HepG2 (cell line): Measurements from ENCODE around the gene CAMK1D. TPM values are rescaled to one million over a fixed set of nuclear protein-coding genes. Genes with fewer than 3 reads are reported as not detected.

Source experiments
- ATAC-seq: fragments of 200-7000 bp; cut with Tn5 transposase; 3 replicates; pipeline ENCODE4 v1.9.1; 2020; ENCODE audit warnings: mild to moderate bottlenecking, moderate library complexity
- BruUV-seq: library from RNA; stranded (reverse); fragments of 400-500 nt; replicated peaks from 2 replicates; lab custom pipeline; 2021; lab: Mats Ljungman, UMichigan
- CTCF ChIA-PET: fragments of 300-600 bp; formaldehyde crosslinking; extraction: SDS; loops from one replicate; lab custom pipeline; 2021; ENCODE audit warnings: low total read pairs, inconsistent platforms, low intra/inter-chr PET ratio; lab: Yijun Ruan, JAX
- POLR2A ChIA-PET: fragments of 350-600 bp; sonication (Branson Sonifier 250); formaldehyde crosslinking; loops from one replicate; lab custom pipeline; 2020; ENCODE audit warnings: antibody characterized with exemption, inconsistent platforms; lab: Yijun Ruan, JAX
- DNase-seq: peaks from one replicate; pipeline ENCODE4 v3.0.0-alpha.2; 2015; ENCODE audit warnings: low spot score
- FAIRE-seq: peaks from 3 replicates; lab custom pipeline; 2011; peaks lifted over from hg19 to GRCh38; lab: Jason Lieb, UNC
- H2AFZ ChIP-seq: one replicate; pipeline ENCODE4 v1.6.1; 2011; ENCODE audit warnings: low read length, inconsistent platforms
- H3K27ac ChIP-seq: fragments of 300-600 bp; 3 replicates; pipeline ENCODE4 v1.8.0; 2011; ENCODE audit warnings: mixed run types, mild to moderate bottlenecking, mixed read lengths, low read length, inconsistent platforms; ENCODE audit not compliant: insufficient read depth; ENCODE audit errors: extremely low read length
- H3K27me3 ChIP-seq, 2 experiments: fragments of 200-600 bp in 1 of 2; 2 replicates in 1 of 2; 3 replicates in 1 of 2; pipeline versions ENCODE4 v1.6.0 to v1.8.0; 2011; ENCODE audit warnings: low read length in 2 of 2, mild to moderate bottlenecking in 2 of 2, moderate library complexity in 2 of 2, inconsistent platforms in 1 of 2; ENCODE audit not compliant: insufficient read depth in 2 of 2, control insufficient read depth in 1 of 2
- H3K36me3 ChIP-seq, 2 experiments: fragments of 200-600 bp in 1 of 2; replicated peaks in 1 of 2; 2 replicates in 1 of 2; 3 replicates in 1 of 2; pipeline versions ENCODE4 v1.5.1 to v1.8.0; 2011; ENCODE audit warnings: low read length in 2 of 2, inconsistent platforms in 1 of 2; ENCODE audit not compliant: insufficient read depth in 2 of 2, control insufficient read depth in 1 of 2
- H3K4me1 ChIP-seq: 2 replicates; pipeline ENCODE4 v1.5.1; 2012; ENCODE audit warnings: low read length, inconsistent platforms; ENCODE audit not compliant: insufficient read depth
- H3K4me2 ChIP-seq: 2 replicates; pipeline ENCODE4 v1.6.0; 2011; ENCODE audit warnings: low read depth, low read length, inconsistent platforms
- H3K4me3 ChIP-seq, 3 experiments: fragments of 200-600 bp in 1 of 3; sonication (generic), shearing (Covaris generic) in 1 of 3; replicated peaks in 1 of 3; 2 replicates each; pipeline ENCODE4 v1.5.1; 2011 to 2016; ENCODE audit warnings: low read length in 3 of 3, inconsistent platforms in 2 of 3, low read depth in 2 of 3, mild to moderate bottlenecking in 2 of 3, control low read depth in 1 of 3, mixed read lengths in 1 of 3; ENCODE audit not compliant: insufficient read depth in 1 of 3
- H3K79me2 ChIP-seq: one replicate; pipeline ENCODE4 v1.6.1; 2011; ENCODE audit warnings: low read length, inconsistent platforms; ENCODE audit not compliant: insufficient read depth
- H3K9ac ChIP-seq: 2 replicates; pipeline ENCODE4 v1.6.0; 2011; ENCODE audit warnings: mild to moderate bottlenecking, low read depth, low read length, inconsistent platforms; ENCODE audit not compliant: insufficient read depth
- H3K9me3 ChIP-seq: 2 replicates; pipeline ENCODE4 v1.5.1; 2012; ENCODE audit warnings: mild to moderate bottlenecking, low read length
- H4K20me1 ChIP-seq: 2 replicates; pipeline ENCODE4 v1.6.0; 2011; ENCODE audit warnings: inconsistent platforms, mild to moderate bottlenecking, low read length, moderate library complexity; ENCODE audit not compliant: insufficient read depth
- ONECUT2 ChIP-seq: sonication (generic); formaldehyde crosslinking; IDR thresholded peaks from 2 replicates; pipeline ENCODE4 v1.4.0; 2020; ENCODE audit warnings: missing genetic modification reagents
- SNRNP70 ChIP-seq: fragments of 200-400 bp; formaldehyde crosslinking; IDR thresholded peaks from 2 replicates; pipeline ENCODE4 v1.6.1; 2017; ENCODE audit warnings: mild to moderate bottlenecking, low read depth, low read length, moderate library complexity
- ZFY ChIP-seq: sonication (generic); formaldehyde crosslinking; IDR thresholded peaks from 2 replicates; pipeline ENCODE4 v1.4.0; 2020; ENCODE audit warnings: missing genetic modification reagents
- ZNF138 ChIP-seq: sonication (generic); formaldehyde crosslinking; IDR thresholded peaks from 2 replicates; pipeline ENCODE4 v1.5.0; 2020; ENCODE audit warnings: mild to moderate bottlenecking, low read depth, missing genetic modification reagents
- ZNF644 ChIP-seq: IDR thresholded peaks from 2 replicates; pipeline ENCODE4 v1.6.1; 2016; ENCODE audit warnings: low read depth
- ZNF768 ChIP-seq: sonication (generic); formaldehyde crosslinking; IDR thresholded peaks from 2 replicates; pipeline ENCODE4 v1.4.0; 2020; ENCODE audit warnings: missing genetic modification reagents
- WGBS: methylation state at CpG from one replicate; pipeline ENCODE4 v1.1.6; 2017; ENCODE audit warnings: low lambda C conversion rate; 5-methylcytosine and 5-hydroxymethylcytosine counted together
- in situ Hi-C: cut with HindIII; loops from 2 replicates; pipeline ENCODE4 v1.10.0; 2017; ENCODE audit warnings: low pct_unique_long_range_greater_than_20kb; ENCODE audit not compliant: extremely low pct_ligation_motif_present
- intact Hi-C: fragments of 100-400 bp; cut with micrococcal nuclease; formaldehyde crosslinking; loops from one replicate; pipeline ENCODE4 v1.10.0; 2022; ENCODE audit not compliant: unreplicated experiment
- polyA plus RNA-seq, 8 experiments: library from polyadenylated mRNA; depleted of rRNA in 3 of 8; stranded (reverse) in 7 of 8; unstranded in 1 of 8; fragments of >200 nt; fragmentation: Illumina TruSeq in 4 of 8; extraction: Trizol in 4 of 8; gene quantifications; 2 replicates each; pipeline versions ENCODE4 v1.2.1 to v1.2.3, GENCODE V29; 2011 to 2016; ENCODE audit warnings: low read depth in 4 of 8, missing spikeins in 1 of 8, mixed read lengths in 1 of 8; ENCODE audit not compliant: insufficient read depth in 1 of 8
- total RNA-seq, 5 experiments: library from RNA; depleted of rRNA; stranded (reverse); fragments of >200 nt; fragmentation: Illumina TruSeq; extraction: Trizol; gene quantifications; 2 replicates each; pipeline ENCODE4 v1.2.3, GENCODE V29; 2016; ENCODE audit warnings: low read depth in 1 of 5
- TF ChIP-seq, protein P1 (sequence below): sonication (generic); formaldehyde crosslinking; IDR thresholded peaks from 2 replicates; pipeline ENCODE4 v1.5.1; 2020; ENCODE audit warnings: mild to moderate bottlenecking, missing genetic modification reagents, borderline replicate concordance
- TF ChIP-seq, protein P2 (sequence below): sonication (generic); formaldehyde crosslinking; IDR thresholded peaks from 2 replicates; pipeline ENCODE4 v1.4.0; 2020; ENCODE audit warnings: missing genetic modification reagents; ENCODE audit errors: not compliant biosample characterization
- TF ChIP-seq, protein P3 (sequence below): sonication (generic); formaldehyde crosslinking; IDR thresholded peaks from 2 replicates; pipeline ENCODE4 v1.5.1; 2020; ENCODE audit warnings: missing genetic modification reagents, mild to moderate bottlenecking, borderline replicate concordance
- TF ChIP-seq, protein P4 (sequence below): sonication (generic); formaldehyde crosslinking; IDR thresholded peaks from 2 replicates; pipeline ENCODE4 v1.9.0; 2021; ENCODE audit warnings: missing genetic modification reagents, borderline replicate concordance
- TF ChIP-seq, protein P5 (sequence below): sonication (generic); formaldehyde crosslinking; conservative IDR thresholded peaks from 2 replicates; pipeline ENCODE4 v1.4.0; 2020; ENCODE audit warnings: missing genetic modification reagents

Gene CAMK1D
- total and polyA plus RNA-seq, 2 of the 13 experiments (the other 11 are each of a cell fraction or from before 2014, with no cell fraction given), result under 0.01 TPM; not detected in 1

DNA sequence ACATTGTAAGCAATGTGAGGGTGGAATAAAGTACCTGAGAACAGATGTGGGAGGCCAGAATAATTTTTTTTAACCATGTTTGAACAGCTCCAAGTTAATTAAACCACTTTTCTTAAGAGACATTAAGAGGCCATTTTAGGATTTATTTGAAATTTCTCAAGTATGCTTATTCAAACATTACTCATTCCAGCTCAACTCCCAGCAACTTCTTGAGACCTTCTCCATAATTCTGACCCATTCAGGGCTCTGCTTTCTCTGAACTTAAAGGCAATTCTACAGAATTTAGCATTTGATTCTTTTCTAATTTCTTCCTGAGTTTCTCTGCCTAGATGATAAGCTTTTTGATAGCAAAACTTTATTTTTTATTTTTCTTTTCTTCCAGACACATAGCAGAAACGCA is 314.5 kb downstream of the CAMK1D start:
- TF ChIP-seq ONECUT2 (CRISPR knock-in tag), result no peak
- TF ChIP-seq, protein P1, sequence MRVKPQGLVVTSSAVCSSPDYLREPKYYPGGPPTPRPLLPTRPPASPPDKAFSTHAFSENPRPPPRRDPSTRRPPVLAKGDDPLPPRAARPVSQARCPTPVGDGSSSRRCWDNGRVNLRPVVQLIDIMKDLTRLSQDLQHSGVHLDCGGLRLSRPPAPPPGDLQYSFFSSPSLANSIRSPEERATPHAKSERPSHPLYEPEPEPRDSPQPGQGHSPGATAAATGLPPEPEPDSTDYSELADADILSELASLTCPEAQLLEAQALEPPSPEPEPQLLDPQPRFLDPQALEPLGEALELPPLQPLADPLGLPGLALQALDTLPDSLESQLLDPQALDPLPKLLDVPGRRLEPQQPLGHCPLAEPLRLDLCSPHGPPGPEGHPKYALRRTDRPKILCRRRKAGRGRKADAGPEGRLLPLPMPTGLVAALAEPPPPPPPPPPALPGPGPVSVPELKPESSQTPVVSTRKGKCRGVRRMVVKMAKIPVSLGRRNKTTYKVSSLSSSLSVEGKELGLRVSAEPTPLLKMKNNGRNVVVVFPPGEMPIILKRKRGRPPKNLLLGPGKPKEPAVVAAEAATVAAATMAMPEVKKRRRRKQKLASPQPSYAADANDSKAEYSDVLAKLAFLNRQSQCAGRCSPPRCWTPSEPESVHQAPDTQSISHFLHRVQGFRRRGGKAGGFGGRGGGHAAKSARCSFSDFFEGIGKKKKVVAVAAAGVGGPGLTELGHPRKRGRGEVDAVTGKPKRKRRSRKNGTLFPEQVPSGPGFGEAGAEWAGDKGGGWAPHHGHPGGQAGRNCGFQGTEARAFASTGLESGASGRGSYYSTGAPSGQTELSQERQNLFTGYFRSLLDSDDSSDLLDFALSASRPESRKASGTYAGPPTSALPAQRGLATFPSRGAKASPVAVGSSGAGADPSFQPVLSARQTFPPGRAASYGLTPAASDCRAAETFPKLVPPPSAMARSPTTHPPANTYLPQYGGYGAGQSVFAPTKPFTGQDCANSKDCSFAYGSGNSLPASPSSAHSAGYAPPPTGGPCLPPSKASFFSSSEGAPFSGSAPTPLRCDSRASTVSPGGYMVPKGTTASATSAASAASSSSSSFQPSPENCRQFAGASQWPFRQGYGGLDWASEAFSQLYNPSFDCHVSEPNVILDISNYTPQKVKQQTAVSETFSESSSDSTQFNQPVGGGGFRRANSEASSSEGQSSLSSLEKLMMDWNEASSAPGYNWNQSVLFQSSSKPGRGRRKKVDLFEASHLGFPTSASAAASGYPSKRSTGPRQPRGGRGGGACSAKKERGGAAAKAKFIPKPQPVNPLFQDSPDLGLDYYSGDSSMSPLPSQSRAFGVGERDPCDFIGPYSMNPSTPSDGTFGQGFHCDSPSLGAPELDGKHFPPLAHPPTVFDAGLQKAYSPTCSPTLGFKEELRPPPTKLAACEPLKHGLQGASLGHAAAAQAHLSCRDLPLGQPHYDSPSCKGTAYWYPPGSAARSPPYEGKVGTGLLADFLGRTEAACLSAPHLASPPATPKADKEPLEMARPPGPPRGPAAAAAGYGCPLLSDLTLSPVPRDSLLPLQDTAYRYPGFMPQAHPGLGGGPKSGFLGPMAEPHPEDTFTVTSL (CRISPR knock-in tag), result no peak
- TF ChIP-seq ZNF138 (CRISPR knock-in tag), result no peak
- TF ChIP-seq, protein P2, sequence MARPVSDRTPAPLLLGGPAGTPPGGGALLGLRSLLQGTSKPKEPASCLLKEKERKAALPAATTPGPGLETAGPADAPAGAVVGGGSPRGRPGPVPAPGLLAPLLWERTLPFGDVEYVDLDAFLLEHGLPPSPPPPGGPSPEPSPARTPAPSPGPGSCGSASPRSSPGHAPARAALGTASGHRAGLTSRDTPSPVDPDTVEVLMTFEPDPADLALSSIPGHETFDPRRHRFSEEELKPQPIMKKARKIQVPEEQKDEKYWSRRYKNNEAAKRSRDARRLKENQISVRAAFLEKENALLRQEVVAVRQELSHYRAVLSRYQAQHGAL (CRISPR knock-in tag), result no peak
- TF ChIP-seq ZNF644 (CRISPR knock-in tag), result no peak
- TF ChIP-seq ZFY (CRISPR knock-in tag), result no peak
- TF ChIP-seq, protein P3, sequence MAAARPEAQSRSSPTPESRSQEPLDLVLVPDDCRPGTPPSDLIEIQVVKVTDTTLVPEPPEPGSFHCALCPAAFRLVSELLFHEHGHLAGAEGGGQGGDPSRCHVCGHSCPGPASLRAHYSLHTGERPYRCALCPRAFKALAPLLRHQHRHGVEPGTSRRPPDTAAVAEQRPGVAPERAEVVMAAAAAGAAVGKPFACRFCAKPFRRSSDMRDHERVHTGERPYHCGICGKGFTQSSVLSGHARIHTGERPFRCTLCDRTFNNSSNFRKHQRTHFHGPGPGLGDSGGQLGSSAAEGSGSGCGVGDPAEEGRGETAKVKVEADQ, result no peak
- TF ChIP-seq SNRNP70, result no peak
- TF ChIP-seq, protein P4, sequence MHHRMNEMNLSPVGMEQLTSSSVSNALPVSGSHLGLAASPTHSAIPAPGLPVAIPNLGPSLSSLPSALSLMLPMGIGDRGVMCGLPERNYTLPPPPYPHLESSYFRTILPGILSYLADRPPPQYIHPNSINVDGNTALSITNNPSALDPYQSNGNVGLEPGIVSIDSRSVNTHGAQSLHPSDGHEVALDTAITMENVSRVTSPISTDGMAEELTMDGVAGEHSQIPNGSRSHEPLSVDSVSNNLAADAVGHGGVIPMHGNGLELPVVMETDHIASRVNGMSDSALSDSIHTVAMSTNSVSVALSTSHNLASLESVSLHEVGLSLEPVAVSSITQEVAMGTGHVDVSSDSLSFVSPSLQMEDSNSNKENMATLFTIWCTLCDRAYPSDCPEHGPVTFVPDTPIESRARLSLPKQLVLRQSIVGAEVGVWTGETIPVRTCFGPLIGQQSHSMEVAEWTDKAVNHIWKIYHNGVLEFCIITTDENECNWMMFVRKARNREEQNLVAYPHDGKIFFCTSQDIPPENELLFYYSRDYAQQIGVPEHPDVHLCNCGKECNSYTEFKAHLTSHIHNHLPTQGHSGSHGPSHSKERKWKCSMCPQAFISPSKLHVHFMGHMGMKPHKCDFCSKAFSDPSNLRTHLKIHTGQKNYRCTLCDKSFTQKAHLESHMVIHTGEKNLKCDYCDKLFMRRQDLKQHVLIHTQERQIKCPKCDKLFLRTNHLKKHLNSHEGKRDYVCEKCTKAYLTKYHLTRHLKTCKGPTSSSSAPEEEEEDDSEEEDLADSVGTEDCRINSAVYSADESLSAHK (CRISPR knock-in tag), result no peak
- TF ChIP-seq, protein P5, sequence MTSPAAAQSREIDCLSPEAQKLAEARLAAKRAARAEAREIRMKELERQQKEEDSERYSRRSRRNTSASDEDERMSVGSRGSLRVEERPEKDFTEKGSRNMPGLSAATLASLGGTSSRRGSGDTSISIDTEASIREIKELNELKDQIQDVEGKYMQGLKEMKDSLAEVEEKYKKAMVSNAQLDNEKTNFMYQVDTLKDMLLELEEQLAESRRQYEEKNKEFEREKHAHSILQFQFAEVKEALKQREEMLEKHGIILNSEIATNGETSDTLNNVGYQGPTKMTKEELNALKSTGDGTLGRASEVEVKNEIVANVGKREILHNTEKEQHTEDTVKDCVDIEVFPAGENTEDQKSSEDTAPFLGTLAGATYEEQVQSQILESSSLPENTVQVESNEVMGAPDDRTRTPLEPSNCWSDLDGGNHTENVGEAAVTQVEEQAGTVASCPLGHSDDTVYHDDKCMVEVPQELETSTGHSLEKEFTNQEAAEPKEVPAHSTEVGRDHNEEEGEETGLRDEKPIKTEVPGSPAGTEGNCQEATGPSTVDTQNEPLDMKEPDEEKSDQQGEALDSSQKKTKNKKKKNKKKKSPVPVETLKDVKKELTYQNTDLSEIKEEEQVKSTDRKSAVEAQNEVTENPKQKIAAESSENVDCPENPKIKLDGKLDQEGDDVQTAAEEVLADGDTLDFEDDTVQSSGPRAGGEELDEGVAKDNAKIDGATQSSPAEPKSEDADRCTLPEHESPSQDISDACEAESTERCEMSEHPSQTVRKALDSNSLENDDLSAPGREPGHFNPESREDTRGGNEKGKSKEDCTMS (CRISPR knock-in tag), result no peak
- no peak for TF ChIP-seq ZNF768
- no peaks in the 10 kb centered on the region for H3K27me3 ChIP-seq
- in situ Hi-C loops, result no loop called here
- 0% methylated on average over 1 of the region's 1 CpG for WGBS
- no peak for ATAC-seq
- no peaks in the 10 kb centered on the region for H3K9me3 ChIP-seq
- H3K9ac ChIP-seq, result no peak overlapping the region
- H3K4me2 ChIP-seq, result no peak overlapping the region
- H3K79me2 ChIP-seq, result no peaks in the 10 kb centered on the region
- no peaks in the 10 kb centered on the region for H3K36me3 ChIP-seq
- no peak overlapping the region for H3K27ac ChIP-seq
- ChIA-PET CTCF (no interaction called here), POLR2A (no interaction called here)
- no peak overlapping the region for H3K4me3 ChIP-seq
- BruUV-seq, result no TSS peak
- H2AFZ ChIP-seq, result no peak overlapping the region
- DNase-seq, result no peak
- intact Hi-C loops, result no loop called here
- H4K20me1 ChIP-seq, result no peaks in the 10 kb centered on the region
- no peaks in the 10 kb centered on the region for H3K4me1 ChIP-seq
- no peak for FAIRE-seq
